NCI-H2227 (cell line): ENCODE results near the gene ZSWIM5.
A peak's percentile ranks its signal among the peaks of the same experiment; 100 is the strongest.
"Not testable (repeated sequence)": the region's sequence is repeated elsewhere in the genome, so short reads cannot be mapped to it uniquely, and the experiment has no call there.

ENCODE experiments used
- DNase-seq: peaks from one replicate; lab custom pipeline; 2025; ENCODE audit not compliant: unreplicated experiment; lab: John Stamatoyannopoulos, UW

Gene ZSWIM5

DNA sequence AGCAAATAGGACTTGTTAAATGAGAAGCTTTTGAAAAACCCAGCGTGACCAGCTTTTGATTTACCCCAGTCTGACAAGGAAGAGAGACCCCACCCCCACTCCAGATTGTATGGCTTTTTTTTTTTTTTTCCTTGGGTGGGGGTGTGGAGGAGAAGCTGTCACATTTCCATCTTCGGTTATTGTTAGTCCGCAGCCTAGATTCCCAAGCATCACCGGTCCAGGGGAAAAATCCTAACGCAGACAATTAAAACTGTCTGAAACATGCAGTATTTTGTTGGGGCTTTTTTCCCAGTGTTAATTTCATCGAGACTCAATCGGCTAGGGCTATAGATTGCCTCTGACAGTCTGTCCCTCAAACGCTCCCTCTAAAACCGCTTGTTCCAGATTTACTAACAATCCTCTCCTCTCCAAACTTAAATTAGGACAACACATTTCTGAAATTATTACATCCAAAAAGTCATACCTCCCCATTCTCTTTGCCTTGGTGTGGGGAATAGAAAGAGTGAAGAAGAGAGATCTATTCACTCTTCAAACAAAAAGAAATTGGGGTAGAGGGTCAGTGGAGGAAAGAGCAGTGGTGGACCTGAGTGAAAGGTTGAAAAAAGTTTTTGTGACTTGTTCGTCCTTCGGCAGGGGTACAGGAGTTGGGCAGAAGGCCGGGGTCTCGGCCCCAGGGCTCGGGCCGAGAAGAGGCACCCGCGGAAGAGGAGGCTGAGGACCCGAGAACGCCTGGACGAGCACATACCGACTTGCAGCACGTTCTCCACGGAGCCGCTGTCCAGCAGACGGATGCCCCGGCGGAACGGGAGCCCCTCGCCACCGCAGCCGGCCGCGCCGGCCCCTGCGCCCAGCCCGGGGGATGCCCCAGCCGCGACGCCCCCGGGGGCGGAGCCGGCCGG lies 1.1 kb downstream of the ZSWIM5 start:
- DNase-seq, result peak; percentile 59

DNA sequence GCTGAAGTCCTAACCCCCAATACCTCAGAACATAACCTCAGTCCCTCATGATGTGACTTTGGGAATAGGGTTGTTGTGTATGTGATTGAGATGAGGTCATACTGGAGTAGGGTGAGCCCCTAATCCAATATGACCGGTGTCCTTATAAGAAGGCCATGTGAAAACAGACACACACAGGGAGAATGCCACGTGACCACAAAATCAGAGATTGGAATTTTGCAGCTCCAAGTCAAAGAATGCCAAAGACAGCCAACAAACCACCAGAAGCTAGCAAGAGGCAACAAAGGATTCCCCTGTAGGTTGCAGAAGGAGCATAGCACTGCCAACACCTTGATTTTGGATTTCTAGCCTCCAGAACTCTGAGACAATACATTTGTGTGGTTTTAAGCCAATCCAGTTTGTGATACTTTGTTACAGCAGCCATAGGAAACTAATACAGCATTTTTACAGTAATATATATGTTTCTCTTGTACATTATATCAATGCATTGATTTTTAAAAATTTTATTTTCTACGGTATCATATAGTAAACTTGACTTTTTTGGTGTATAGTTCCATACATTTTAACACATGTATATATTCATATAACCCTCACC lies 5.4 kb downstream of the ZSWIM5 start:
- DNase-seq, result no peak

DNA sequence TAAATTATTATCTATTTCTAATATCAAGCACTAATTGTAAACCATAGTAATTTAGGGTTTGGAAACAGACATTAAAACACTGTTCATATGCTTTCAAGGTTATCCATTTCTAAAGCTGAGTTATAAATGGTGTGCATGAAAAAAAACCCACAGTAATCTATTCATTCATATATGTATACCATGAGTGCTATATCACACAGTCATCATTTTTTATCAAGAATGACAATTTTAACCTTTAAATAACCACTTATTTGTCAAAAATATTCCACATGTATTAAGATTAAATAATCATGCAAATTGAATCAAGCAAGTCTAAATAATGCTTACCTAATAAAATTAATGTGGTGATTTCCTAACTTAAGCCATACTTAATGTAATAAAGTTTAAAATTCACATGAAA lies 6.0 kb downstream of the ZSWIM5 start:
- DNase-seq, result no peak

DNA sequence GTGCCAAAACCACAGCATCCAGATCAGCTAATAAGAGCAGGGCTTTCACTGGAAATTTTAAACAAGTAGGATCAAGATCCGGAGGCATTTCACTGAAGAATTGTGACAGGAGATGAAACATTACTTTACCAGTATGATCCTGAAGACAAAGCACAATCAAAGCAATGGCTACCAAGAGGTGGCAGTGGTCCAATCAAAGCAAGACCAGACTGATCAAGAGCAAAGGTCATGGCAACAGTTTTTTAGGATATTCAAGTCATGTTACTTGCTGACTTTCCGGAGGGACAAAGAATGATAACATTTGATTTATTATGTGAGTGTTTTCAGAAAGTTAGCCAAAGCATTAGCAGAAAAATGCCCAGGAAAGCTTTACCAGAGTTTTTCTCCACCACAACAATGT lies 8.2 kb downstream of the ZSWIM5 start:
- no peak for DNase-seq

DNA sequence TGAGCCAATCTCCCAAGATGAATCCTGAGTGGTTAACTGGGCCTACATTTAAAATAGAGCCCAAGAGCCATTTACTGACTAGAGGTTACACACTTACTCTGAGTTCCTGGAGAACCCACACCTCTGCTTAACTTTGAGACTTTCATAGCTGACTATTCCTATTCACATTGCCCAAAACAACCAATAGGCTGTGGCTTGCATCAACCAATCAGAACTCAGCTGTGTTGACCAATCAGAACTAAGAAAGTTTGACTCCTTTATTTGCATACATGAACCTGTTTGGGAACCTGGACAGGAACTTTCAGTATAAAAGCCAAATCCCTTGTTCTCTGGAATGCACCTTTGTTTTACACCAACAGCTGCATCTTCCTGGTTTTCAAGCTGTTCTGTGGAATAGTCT lies 9.5 kb downstream of the ZSWIM5 start:
- no peak for DNase-seq

DNA sequence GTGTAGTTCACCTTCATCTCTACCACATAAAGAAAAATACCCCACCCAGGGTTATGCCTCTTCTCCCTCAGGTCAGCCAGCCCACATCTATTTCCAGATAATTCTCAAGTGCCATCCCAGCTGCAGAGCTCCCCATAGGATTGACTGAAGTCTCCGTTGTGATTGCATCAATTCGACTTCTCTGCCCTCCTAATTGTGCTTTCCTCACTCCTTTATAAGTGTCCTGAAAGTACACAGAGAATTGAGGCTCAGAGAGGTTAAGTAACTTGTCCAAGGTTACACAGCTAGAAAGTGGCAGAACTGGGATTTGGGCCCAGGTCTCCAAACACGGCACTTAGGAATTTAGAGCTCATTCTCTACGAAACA lies 15.0 kb downstream of the ZSWIM5 start:
- DNase-seq, result no peak

DNA sequence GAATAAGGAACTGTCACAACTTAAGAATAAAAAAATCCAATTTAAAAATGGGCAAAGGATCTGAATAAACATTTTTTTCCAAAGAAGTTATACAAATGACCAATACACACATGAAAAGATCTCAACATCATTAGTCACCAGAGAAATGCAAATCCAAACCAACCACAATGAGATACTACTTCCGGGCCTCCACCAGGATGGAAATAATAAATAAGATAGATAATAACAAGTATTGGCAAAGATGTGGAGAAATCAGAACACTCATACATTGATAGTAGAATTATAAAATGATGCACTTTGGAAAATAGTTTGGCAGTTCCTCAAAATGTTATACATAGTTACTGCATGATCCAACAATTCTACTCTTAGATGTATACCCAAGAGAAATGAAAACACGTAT lies 18.7 kb downstream of the ZSWIM5 start:
- DNase-seq, result no peak

DNA sequence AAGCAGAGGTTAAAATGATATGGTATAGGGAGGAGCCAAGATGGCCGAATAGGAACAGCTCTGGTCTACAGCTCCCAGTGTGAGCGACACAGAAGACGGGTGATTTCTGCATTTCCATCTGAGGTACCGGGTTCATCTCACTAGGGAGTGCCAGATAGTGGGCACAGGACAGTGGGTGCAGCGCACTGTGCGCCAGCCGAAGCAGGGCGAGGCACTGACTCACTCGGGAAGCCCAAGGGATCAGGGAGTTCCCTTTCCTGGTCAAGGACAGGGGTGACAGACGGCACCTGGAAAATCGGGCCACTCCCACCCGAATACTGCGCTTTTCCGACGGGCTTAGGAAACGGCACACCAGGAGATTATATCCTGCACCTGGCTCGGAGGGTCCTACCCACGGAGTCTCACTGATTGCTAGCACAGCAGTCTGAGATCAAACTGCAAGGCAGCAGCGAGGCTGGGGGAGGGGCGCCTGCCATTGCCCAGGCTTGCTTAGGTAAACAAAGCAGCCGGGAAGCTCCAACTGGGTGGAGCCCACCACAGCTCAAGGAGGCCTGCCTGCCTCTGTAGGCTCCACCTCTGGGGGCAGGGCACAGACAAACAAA lies 26.4 kb downstream of the ZSWIM5 start:
- not testable (repeated sequence) for DNase-seq

DNA sequence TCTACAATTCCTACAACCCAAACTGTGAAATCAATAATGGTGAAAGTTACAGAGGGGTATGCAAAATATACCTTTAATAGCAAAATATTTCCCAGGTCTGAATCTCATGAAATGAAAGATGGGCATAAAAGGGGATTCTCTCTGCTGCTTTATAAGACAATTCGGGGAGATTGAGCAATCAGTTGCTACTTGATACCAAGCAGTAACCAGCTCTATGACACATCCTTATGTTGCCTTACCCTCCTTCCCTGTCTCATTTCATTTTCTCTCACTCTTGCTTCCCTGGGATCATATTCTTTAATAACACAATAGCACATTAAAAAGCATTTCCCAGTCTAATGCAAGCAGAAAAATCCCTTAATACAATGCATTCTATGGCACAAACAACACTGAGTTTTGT lies 29.0 kb downstream of the ZSWIM5 start:
- no peak for DNase-seq

DNA sequence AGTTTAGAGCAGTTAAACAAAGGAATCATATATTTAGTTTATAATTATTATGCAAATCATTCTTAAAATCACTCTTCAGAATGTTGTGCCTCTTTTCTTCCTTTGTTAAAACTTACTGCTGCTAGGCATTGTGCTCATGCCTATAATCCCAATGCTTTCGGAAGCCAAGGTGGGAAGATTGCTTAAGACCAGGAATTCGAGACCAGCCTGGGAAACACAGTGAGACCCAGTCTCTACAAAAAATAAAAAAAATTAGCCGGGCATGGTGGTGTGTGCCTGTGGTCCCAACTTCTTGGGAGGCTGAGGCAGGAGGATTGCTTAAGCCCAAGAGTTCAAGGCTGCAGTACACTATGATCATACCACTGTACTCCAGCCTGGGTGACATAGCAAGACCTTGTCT lies 33.6 kb downstream of the ZSWIM5 start:
- no peak for DNase-seq

DNA sequence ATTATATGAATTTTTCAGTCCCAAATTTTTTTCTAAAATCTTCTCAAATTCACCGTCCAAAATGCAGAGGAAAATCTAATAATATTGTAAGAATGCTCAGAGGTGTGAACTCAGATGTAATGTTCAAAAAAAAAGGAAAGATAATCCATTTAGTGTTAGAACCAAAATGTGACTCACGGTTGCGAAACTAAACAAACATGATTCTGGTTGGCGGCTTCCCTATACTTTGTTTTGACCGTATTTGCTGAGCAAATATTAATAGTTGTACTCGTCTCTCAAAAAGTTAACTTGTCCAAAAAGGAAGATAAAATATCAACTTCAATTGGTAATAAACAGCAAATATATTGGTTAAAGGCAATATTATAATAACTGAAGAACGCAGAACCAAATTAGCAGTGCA lies 34.4 kb downstream of the ZSWIM5 start:
- no peak for DNase-seq

DNA sequence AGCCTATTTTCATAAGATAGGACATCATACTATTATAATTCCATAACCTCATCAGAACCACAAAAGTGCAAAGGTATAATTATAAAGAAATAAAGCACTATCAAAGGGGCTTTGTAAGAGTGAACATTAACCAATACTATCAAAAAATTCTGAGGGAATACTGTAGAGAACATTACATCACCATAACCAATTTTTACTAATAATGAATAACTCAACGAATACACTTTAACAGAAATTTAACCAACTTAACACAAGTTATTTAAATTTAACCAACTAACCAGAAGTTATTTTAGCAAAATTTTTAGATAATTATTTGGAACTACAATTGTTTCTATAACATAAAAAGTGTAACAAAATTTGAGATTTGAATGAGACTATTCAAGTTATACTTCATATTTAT lies 34.8 kb downstream of the ZSWIM5 start:
- no peak for DNase-seq

DNA sequence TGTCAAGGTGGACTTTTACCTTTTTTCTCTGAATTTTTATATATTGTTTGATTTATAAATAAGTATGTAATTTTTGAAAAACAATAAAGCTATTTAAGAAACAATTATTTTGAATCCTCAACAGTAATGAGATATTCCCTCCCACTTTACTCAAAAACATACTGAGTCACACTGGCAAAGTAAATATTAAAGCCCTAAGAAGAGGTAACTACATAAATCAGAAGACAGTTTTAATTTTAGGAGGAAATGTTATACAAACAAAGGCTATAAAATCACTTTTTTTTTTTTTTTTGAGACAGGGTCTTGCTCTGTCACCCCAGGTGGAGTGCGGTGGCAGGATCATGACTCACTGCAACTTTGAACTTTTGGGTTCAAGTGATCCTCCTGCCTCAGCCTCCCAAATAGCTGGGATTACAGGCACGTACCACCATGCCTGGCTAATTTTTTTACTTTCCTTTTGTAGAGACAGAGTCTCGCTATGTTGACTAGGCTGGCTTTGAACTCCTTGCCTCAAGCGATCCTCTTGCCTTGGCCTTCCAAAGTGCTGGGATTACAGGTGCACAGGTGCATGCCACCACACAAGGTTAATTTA lies 36.2 kb downstream of the ZSWIM5 start:
- DNase-seq, result no peak

DNA sequence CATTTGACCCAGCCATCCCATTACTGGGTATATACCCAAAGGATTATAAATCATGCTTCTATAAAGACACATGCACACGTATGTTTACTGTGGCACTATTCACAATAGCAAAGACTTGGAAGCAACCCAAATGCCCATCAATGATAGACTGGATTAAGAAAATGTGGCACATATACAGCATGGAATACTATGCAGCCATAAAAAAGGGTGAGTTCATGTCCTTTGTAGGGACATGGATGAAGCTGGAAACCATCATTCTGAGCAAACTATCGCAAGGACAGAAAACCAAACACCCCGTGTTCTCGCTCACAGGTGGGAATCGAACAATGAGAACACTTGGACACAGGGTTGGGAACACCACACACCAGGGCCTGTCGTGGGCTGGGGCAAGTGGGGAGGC lies 38.5 kb downstream of the ZSWIM5 start:
- not testable (repeated sequence) for DNase-seq

DNA sequence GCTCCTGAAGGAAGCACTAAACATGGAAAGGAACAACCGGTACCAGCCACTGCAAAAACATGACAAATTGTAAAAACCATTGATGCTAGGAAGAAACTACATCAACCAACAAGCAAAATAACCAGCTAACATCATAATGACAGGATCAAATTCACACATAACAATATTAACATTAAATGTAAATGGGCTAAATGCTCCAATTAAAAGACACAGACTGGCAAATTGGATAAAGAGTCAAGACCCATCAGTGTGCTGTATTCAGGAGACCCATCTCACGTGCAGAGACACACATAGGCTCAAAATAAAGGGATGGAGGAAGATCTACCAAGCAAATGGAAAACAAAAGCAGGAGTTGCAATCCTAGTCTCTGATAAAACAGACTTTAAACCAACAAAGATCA lies 42.1 kb downstream of the ZSWIM5 start:
- DNase-seq, result not testable (repeated sequence)

DNA sequence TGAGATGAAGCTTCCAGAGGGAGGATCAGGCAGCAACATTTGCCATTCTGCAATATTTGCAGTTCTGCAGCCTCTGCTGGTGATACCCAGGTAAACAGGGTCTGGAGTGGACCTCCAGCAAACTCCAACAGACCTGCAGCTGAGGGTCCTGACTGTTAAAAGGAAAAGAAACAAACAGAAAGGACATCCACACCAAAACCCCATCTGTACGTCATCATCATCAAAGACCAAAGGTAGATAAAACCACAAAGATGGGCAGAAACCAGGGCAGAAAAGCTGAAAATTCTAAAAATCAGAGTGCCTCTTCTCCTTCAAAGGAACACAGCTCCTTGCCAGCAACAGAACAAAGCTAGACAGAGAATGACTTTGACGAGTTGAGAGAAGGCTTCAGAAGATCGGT lies 43.3 kb downstream of the ZSWIM5 start:
- not testable (repeated sequence) for DNase-seq

DNA sequence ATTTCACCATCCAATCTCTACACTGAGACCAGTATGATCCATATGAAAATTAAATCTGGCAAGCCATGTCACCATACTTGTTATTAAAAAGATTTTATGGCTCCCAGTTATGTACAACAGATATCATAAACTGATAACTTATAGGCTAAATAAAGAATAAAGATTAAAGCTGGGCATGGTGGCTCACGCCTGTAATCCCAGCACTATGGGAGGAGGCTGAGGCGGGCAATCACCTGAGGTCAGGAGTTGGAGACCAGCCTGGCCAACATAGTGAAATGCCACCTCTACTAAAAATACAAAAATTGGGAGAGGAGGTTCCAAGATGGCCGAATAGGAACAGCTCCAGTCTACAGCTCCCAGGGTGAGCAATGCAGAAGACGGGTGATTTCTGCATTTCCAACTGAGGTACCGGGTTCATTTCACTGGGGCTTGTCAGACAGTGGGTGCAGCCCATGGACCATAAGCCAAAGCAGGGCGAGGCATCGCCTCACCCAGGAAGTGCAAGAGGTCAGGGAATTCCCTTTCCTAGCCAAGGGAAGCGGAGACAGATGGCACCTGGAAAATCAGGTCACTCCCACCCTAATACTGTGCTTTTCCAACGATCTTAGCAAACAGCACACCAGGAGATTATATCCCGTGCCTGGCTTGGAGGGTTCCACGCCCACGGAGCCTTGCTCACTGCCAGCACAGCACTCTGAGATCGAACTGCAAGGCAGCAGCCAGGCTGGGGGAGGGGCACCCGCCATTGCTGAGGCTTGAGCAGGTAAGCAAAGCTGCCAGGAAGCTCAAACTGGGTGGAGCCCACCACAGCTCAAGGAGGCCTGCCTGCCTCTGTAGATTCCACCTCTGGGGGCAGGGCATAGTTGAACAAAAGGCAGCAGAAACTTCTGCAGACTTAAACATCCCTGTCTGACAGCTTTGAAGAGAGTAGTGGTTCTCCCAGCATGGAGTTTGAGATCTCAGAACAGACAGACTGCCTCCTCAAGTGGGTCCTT lies 44.1 kb downstream of the ZSWIM5 start:
- not testable (repeated sequence) for DNase-seq

DNA sequence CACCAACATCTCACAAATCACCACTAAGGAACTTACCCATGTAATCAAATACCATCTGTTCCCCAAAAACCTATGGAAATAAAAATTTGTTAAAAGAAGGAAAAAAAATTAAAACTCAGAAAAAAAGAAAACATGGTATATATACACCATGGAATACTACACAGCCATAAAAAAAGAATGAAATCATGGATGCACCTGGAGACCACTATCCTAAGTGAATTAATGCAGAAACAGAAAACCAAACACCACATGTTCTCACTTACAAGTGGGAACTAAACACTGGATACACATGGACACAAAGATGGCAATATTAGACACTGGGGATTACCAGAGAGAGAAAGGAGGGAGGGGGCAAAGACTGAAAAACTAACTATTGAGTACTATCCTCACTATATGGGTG lies 50.4 kb downstream of the ZSWIM5 start:
- DNase-seq, result no peak

DNA sequence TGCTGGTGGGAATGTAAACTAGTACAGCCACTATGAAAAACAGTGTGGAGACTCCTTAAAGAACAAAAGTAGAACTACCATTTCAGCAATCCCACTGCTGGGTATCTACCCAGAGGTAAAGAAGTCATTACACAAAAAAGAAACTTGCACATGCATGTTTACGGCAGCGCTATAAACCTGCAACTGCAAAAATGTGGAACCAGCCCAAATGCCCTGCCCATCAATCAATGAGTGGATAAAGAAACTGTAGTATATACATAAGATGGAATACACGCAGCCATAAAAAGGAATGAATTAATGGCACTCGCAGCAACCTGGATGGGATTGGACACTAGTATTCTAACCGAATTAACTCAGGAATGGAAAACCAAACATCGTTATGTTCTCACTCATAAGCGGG lies 51.0 kb downstream of the ZSWIM5 start:
- DNase-seq, result no peak

DNA sequence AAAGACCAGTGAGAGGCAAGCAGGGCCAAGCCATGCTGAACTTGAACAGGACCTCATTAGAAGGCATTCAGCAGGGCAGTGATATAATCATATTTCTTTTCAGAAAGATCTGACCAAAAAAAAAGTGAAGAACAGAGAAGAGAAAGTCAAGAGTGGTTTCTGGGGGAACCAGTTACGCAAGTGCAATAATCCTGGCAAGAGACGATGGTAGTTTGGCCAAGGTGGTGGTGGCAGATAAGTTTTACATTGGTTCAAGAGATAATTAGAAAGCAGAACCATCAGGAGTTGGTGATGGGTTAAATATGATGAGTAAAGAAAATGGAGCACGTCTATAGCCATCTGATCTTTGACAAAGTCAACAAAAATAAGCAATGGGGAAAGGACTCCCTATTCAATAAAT lies 54.3 kb downstream of the ZSWIM5 start:
- no peak for DNase-seq
